ENCODE data around the gene QSER1.
"Not testable (repeated sequence)": the region's sequence is repeated elsewhere in the genome, so short reads cannot be mapped to it uniquely, and the experiment has no call there.

Gene QSER1

DNA sequence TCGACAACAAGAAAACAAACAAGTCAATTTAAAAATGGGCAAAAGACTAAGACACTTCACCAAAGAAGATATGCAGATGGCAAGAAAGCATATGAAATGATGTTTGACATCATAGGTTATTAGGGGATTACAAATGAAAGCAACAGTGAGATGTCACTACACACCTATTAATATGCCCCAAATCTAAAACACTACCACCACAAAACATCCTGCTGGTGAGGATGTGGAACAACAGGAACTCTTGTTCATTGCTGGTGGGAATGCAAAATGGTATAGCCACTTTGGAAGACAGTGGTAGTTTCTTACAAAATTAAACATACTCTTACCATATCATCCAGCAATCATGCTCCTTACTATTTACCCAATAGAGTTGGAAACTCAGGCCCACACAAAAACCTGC lies 33.9 kb upstream of the QSER1 start:
- TF ChIP-seq CTCF (IDR thresholded peaks at IDR 0.05; ENCODE audit: low read depth, low read length, missing control alignments) = peak; percentile 13
- DNase-seq (ENCODE audit: low read depth) = no peak
- no peak overlapping the region for H3K4me3 ChIP-seq (ENCODE audit: low read depth, low read length)

DNA sequence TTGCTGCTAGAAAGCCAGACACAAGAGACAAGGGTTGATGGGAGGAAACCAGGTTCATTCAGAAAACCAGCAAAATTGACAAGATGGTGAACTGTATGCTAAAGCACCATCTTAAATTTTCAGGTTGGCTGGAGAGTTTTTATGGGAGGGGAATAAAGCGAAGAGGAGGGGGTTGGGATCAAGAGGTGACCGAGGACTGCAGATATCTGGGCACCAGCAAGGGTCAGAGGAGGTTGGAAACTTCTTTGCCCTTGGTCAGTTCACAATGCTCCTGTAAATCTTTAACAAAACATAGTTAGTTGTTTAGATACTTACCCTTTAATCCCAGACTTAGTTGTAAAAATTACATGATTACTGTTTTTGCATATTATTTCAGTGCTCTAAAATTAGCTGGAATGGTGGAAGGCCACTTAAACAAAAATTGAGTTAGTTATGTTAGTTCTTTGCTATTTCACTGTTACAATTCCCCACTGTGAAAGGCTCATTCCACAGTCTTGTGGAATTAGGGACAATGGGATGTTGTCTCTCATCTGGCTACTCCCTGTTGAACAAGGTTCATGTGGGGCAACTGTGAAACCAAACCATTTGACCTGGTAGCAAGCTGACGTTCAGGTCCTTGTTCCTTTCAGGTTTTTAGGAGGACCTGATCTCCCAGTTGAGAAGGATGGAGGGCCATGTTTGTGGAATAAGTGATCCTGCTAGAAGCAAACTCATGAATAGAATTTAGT lies 30.6 kb upstream of the QSER1 start:
- TF ChIP-seq CTCF (IDR thresholded peaks at IDR 0.05; ENCODE audit: low read depth, low read length, missing control alignments) = no peak
- H3K4me3 ChIP-seq (ENCODE audit: low read depth, low read length) = no peak overlapping the region
- DNase-seq (ENCODE audit: low read depth) = no peak

DNA sequence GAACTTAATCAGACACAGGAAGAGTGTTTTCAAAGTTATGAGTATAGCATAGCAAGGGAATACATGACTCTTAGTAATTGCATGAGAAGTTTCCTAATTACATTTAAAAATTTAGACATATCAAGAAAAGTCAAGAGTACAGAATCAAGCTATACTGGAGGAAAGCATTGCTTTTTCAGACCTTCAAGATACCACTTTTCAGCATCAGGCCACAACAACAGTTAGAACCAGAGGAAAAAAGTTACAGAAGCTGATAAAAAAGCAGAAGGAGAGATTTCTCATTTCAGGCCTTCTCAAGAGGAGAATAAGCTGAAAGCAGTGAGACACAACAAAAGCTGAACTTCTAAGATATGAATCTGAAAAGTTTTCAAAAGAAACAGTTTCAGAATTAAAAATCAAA lies 28.1 kb upstream of the QSER1 start:
- no peak for TF ChIP-seq CTCF (IDR thresholded peaks at IDR 0.05; ENCODE audit: low read depth, low read length, missing control alignments)
- DNase-seq (ENCODE audit: low read depth) = no peak
- H3K4me3 ChIP-seq (ENCODE audit: low read depth, low read length) = no peak overlapping the region

DNA sequence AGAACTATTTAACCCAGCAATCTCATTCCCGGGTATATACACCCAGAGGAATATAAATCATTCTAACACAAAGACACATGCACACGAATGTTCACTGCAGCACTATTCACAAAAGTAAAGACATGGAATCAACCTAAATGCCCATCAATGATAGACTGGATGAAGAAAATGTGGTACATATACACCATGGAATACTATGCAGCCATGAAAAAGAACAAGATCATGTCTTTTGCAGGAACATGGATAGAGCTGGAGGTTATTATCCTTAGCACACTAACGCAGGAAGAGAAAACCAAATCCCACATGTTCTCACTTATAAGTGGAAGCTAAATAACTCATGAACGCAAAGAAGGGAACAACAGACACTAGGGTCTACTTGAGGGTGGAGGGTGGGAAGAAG lies 23.9 kb upstream of the QSER1 start:
- H3K4me3 ChIP-seq (ENCODE audit: low read depth, low read length); DNase-seq (ENCODE audit: low read depth): not testable (repeated sequence)

GRCh38 chr11:32870676-32871075 lies 21.9 kb upstream of the QSER1 start:
- no peak for DNase-seq (ENCODE audit: low read depth)
- TF ChIP-seq CTCF (IDR thresholded peaks at IDR 0.05; ENCODE audit: low read depth, low read length, missing control alignments) = peak; percentile 35
- no peak overlapping the region for H3K4me3 ChIP-seq (ENCODE audit: low read depth, low read length)

GRCh38 chr11:32874132-32874531 lies 18.5 kb upstream of the QSER1 start:
- TF ChIP-seq CTCF (IDR thresholded peaks at IDR 0.05; ENCODE audit: low read depth, low read length, missing control alignments) = no peak
- no peak for DNase-seq (ENCODE audit: low read depth)
- H3K4me3 ChIP-seq (ENCODE audit: low read depth, low read length) = no peak overlapping the region

DNA sequence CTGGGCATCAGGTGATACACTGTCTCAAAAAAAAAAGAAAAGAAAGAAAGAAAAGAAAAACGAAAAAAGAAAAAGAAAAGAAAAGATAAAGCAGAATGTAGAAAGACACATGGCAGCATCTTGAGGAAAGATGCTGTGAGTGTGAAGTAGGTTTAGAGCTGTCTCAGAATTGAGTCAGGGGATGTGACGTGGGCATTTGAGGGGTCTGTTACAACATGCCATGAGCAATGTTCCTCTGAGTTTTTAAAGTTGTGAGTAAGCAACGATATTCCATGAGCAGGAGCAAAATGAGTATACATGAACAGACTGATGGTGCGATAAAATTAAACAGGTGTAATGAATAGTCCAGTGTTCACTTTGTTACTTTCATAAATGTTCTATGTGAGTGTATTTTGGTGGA lies 11.3 kb upstream of the QSER1 start:
- DNase-seq (ENCODE audit: low read depth) = no peak

More for the DNA sequence above, 11.3 kb upstream of the QSER1 start:
- H3K4me3 ChIP-seq (ENCODE audit: low read depth, low read length) = no peak overlapping the region
- TF ChIP-seq CTCF (IDR thresholded peaks at IDR 0.05; ENCODE audit: low read depth, low read length, missing control alignments) = no peak
